HG03558 (cell line): ENCODE data around the gene ZNF736.
"Not testable (repeated sequence)": the region's sequence is repeated elsewhere in the genome, so short reads cannot be mapped to it uniquely, and the experiment has no call there.

ENCODE experiments used
- ATAC-seq: cut with Tn5 transposase; IDR thresholded peaks from one replicate; pipeline ENCODE4 v1.9.1; 2021; ENCODE audit warnings: moderate number of reproducible peaks; ENCODE audit not compliant: unreplicated experiment; ENCODE audit errors: extremely low read depth

The ZNF736 gene

GRCh38 chr7:64313740-64314491 is at the start of gene ZNF736:
Gene ZNF736 (plus strand): TSS chr7:64313961. CDS start chr7:64314151, 190 bp downstream.
- ATAC-seq = peak; percentile 100

DNA sequence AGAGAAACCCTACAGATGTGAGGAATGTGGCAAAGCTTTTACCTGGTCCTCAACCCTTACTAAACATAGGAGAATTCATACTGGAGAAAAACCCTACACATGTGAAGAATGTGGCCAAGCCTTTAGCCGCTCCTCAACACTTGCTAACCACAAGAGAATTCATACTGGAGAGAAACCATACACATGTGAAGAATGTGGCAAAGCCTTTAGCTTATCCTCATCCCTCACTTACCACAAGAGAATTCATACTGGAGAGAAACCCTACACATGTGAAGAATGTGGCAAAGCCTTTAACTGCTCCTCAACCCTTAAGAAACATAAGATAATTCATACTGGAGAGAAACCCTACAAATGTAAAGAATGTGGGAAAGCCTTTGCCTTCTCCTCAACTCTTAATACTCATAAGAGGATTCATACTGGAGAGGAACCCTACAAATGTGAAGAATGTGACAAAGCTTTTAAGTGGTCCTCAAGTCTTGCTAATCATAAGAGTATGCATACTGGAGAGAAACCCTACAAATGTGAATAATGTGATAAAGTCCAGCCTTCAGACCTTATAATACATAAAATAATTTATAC is 47.3 kb upstream of the ZNF736 start:
- ATAC-seq = no peak

GRCh38 chr7:64277630-64278029 is 36.1 kb upstream of the ZNF736 start:
- ATAC-seq = no peak

- ATAC-seq = no peak
Measured at GRCh38 chr7:64294701-64295420, 18.9 kb upstream of the ZNF736 start.

- ATAC-seq = not testable (repeated sequence)
Measured at GRCh38 chr7:64297418-64297817, 16.3 kb upstream of the ZNF736 start.

DNA sequence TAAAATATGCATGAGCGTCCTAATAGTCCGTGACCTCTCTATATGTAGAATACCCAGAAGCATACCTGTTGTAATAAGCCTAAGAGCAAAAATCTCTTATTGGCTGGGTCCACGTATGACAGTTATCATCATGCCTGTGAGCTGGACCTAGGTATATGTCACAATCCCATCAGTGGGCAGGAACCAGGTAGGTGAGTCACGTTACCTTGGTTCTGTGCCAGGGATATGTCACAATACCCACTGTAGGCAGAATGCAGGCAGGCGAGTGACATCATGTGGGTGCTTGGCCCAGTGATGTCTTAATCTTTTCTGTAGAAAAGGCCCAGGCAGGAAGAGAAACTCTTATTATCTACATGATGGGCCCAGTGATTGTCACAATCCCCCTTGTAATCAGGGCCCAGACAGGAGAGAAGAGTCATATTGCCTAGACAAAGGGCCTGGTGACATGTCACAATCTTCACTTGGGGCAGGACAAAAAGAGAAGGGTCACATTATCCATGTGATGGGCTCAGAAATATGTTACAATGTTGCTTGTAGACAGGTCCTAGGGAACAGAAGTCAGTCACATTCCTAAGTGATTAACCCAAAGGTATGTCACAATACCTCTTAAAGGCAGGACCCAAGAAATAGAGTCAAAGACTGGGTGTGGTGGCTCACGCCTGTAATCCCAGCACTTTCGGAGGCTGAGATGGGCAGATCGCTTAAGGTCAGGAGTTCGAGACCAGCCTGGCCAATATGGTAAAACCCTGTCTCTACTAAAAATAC is 12.9 kb upstream of the ZNF736 start:
- no peak for ATAC-seq

GRCh38 chr7:64307254-64308015 is 6.3 kb upstream of the ZNF736 start:
- peak; percentile 99 for ATAC-seq

GRCh38 chr7:64308016-64308270 is 5.8 kb upstream of the ZNF736 start:
- no peak for ATAC-seq

- no peak for ATAC-seq
Measured at GRCh38 chr7:64310426-64310825, 3.3 kb upstream of the ZNF736 start.

GRCh38 chr7:64312826-64313225 is 935 bp upstream of the ZNF736 start:
- ATAC-seq = no peak

DNA sequence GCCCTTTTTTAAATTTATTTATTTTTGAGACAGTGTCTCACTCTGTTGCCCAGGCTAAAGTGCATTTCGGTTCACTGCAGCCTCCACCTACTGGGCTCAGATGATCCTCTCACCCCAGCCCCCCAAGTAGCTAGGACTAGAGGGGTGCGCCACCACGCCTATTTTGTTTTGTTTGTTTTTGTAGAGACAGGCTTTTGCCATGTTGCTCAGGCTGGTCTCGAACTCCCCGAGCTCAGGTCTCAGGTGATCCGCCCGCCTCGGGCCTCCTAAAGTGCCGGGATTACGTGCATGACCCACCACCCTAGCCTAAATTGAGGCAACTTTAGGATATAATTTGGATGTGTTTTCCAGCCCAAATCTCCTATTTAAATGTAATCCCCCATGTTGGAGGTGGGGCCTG is 805 bp downstream of the ZNF736 start:
- no peak for ATAC-seq

GRCh38 chr7:64316031-64316742 is 2.4 kb downstream of the ZNF736 start:
- not testable (repeated sequence) for ATAC-seq

DNA sequence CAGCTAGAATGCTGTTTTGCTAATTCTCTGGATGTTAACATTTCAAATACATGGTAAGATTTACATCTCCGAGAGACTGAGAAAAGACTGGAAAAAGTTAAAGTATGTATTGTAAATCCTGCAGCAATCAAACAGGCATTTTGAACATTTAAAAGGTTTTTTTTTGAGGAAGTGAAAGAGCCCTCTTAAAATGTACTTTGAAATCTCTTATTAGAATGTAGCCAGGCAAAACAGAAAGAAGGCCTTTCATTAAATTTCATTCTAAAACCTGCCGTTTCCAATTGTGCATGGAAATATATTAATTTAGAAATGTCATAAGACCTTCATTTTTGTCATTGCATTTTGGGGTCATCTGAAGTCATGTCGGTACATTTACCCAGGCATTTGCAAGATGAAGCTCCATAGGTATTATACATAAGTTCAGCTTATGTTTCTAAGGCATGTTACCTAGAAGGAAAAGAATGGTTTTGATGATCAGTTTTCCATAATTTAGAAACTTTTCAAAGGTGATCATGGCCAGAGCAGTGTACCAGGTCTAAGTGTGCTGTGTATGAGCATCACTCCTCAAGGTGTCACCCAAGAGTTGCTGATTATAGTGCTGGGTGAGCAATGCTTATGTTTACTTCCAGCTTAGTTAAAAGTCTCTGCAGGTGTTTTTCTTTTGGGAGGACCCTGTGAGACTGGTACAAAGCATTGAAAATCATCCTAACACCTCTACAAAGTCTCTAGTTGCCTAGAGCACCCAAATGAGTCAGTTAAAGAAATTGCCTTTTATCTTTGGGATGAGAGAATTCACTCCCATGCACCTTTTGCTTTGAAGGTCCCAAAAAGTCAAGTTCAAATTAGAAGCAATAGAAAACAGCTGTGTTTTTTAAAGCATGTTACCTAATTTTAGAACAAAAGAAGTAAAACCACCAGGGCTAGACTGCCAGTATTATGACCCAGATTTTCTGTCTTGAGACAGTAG is 7.1 kb downstream of the ZNF736 start:
- ATAC-seq = no peak

DNA sequence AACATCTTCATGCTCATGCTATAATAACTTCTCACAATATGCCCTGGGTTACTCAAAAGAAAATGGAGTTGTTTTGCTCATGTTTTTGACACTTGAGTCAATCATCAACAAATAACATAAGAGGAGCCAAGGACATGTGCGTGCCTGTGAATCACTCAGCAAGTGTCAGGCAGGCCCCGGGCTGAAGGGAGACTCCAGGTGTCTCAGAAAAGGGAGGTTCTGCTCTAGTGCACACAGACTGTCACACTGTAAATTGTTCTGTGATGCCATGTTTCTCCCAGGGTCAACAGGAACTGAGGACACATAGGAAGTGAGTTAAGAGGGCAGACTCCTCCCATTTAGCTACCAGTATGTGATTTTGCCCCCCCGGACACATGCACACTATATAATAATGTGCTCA is 10.4 kb downstream of the ZNF736 start:
- ATAC-seq = not testable (repeated sequence)

GRCh38 chr7:64348713-64349210 is 35.0 kb downstream of the ZNF736 start:
- not testable (repeated sequence) for ATAC-seq

- ATAC-seq = no peak
Measured at GRCh38 chr7:64359543-64359942, 45.8 kb downstream of the ZNF736 start.

DNA sequence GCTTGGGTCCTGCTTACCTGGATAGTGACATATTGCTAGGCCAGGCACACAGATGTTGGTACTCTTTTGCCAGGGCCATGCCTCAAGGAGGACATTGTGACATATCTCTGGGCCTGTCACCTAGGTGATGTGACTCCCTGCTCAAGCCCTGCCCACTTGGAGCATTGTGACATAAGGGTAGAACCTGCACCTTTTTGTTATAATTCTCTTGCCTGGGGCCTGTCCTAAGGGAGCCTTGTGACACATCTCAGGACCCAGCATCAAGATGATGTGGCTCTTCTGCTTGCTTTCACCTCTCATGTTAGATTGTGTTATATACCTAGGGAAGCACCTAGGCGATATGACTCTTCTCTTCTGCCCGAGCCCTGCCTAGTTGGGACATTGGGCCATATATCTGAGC is 57.4 kb downstream of the ZNF736 start:
- ATAC-seq = no peak

DNA sequence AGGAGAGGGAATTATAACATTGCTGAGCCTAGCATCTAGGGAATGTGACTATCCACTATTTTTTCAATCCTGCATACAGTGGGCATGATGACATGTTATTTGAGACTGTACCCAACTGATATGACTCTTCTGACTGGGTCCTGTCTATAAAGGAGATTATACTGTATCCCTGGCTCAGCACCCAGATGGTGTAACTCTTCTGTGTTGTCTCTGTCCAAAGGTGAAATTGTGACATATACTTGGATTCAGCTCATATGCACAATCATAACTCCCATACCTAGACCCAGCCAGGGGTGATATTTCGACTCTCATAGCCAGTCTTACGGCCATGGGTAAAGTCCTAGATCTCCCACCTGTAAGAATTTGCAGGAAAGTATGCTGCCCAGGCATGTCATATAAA is 59.3 kb downstream of the ZNF736 start:
- ATAC-seq = no peak
